Gastrocnemius medialis (tissue), 4 donors: ENCODE data around the gene PCSK5.

Experiments used
- POLR2A ChIP-seq, 2 donors: fragments of 450-650 bp; IDR thresholded peaks; one replicate each; pipeline ENCODE4 v1.6.1; 2017; ENCODE audit warnings: antibody characterized with exemption in 2 of 2, mild to moderate bottlenecking in 2 of 2, moderate library complexity in 2 of 2
- TF ChIP-seq, protein P1 (sequence below), 5 experiments: fragments of 450-650 bp in 3 of 5; fragments of 200-600 bp in 2 of 5; sonication (generic) in 2 of 5; IDR thresholded peaks in 4 of 5; conservative IDR thresholded peaks in 1 of 5; 1 replicate in 4 of 5; 2 replicates in 1 of 5; pipeline ENCODE4 v1.5.1; 2016 to 2019; ENCODE audit warnings: antibody characterized with exemption in 5 of 5, mild to moderate bottlenecking in 3 of 5, moderate library complexity in 3 of 5

DNA sequence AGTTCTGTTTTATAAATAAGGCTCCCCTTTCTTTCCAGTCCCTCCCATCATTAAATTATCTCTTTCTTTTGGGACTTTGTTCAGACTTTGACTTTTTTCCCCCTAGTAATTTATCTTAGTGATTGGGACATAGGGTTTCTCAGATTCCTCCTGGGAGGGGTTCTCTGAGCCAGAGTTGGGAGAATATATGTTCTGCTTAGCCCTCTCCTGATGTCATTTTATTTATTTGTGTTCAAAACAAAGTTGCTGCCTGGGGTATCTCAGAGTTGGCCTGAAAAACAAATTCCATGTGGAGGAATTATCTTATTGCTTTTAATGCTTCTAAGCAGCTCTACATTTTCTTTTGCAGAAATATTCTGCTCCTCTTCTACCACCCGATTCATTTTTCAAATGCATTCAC, 211.0 kb downstream of the PCSK5 start:
- TF ChIP-seq, protein P1, sequence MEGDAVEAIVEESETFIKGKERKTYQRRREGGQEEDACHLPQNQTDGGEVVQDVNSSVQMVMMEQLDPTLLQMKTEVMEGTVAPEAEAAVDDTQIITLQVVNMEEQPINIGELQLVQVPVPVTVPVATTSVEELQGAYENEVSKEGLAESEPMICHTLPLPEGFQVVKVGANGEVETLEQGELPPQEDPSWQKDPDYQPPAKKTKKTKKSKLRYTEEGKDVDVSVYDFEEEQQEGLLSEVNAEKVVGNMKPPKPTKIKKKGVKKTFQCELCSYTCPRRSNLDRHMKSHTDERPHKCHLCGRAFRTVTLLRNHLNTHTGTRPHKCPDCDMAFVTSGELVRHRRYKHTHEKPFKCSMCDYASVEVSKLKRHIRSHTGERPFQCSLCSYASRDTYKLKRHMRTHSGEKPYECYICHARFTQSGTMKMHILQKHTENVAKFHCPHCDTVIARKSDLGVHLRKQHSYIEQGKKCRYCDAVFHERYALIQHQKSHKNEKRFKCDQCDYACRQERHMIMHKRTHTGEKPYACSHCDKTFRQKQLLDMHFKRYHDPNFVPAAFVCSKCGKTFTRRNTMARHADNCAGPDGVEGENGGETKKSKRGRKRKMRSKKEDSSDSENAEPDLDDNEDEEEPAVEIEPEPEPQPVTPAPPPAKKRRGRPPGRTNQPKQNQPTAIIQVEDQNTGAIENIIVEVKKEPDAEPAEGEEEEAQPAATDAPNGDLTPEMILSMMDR (IDR thresholded peaks at IDR 0.05 in 4 of 5, conservative IDR thresholded peaks at IDR 0.05 in 1 of 5): no peak
- TF ChIP-seq POLR2A (IDR thresholded peaks at IDR 0.05): no peak
